Tongue (tissue), 2 donors: ENCODE data around the gene C16orf87. TPM values are rescaled to one million over a fixed set of nuclear protein-coding genes. Genes with fewer than 3 reads are reported as not detected.
A peak's percentile ranks its signal among the peaks of the same experiment; 100 is the strongest.
"Not testable (repeated sequence)": the region's sequence is repeated elsewhere in the genome, so short reads cannot be mapped to it uniquely, and the experiment has no call there.

Experiments
- DNase-seq: peaks from one replicate; pipeline ENCODE4 v3.0.0-alpha.2; 2015
- total RNA-seq: library from RNA; depleted of rRNA; stranded (reverse); fragments of >200 nt; gene quantifications from one replicate; pipeline ENCODE4 v1.2.3, GENCODE V29; 2014

The C16orf87 gene
- total RNA-seq, 1 donor from 2014 or later, result 30.9 TPM

DNA sequence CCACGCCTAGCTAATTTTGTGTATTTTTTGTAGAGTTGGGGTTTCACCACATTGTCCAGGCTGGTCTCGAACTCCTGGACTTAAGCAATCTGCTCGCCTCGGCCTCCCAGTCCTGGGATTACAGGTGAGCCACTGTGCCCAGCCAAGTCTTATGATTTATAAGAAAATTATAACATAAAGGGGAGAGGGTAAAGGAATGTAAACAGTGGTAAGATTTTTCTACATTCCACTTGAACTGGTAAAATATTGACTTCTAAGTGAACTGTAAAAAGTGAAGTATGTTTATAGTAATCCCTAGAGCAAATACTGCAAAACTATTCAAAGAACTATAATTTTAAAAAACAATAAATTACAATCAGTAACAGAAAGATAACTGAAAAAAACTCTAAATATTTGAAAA is 33.5 kb downstream of the C16orf87 start:
- no peak for DNase-seq

DNA sequence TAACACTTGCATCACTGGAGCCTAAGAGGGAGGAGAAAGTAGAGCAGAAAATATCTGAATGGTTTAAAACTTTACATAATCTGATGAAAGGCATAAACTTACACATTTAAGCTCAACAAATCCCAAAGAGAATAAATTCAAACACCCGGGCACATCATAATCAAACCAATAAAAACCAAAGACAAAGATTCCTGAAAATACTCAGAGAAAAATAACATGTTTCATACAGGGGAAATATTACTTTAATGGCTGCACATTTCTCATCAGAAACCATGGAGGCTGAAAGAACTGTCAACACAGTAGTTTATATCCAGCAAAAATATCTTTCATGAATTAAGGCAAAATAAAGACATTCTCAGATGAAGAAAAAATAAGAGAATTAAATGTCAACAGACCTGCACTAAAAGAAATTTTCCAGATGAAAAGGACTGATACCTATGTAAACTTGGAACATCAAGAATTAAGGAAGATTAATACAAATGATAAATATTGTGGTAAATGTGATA is 34.2 kb downstream of the C16orf87 start:
- no peak for DNase-seq

DNA sequence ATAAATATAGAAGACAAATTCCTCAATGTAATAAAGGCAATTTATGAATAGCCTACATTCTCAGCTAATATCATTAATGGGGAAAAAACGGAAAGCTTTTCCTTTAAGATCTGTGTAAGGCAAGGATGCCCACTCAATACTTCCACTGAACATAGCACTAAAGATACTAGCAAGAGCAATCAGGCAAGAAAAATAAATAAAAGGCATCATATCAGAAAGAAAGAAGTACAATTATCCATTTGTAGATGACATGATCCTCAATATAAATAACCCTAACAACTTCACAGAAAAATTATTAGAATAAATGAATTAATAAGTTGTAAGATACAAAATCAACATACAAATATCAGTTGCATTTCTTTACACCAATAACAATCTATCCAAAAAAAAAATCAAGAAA is 37.1 kb downstream of the C16orf87 start:
- DNase-seq, result no peak

DNA sequence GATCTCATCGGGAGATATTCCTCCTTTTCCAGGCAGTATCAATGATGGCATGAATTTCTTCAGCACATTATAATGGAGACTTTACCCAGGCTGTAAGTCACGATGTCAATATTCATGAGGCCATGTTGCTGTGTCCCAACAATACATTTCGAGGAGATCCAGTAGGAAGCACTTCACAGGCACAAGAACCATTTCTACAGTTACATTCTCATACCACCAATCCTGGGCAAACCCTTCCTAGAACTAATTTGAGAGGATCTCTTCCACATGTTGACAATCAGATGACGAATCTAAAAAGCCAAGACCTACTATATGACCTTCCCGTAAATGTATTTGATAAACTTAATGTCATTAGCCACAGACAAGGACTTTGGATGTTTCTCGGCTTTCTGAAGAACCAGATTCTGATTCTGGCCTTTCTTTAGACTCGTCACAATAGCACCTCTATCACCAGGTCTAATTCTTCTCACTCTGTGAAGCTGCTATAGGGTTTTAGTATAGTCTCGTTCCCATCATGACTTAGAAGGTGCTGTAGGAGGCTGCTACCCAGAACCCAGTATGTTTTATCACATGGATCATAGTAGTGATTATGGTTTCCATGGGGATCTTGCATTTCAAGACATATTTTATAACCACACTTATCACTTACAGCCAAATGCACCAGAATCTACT is 40.2 kb downstream of the C16orf87 start:
- peak; percentile 3 for DNase-seq

DNA sequence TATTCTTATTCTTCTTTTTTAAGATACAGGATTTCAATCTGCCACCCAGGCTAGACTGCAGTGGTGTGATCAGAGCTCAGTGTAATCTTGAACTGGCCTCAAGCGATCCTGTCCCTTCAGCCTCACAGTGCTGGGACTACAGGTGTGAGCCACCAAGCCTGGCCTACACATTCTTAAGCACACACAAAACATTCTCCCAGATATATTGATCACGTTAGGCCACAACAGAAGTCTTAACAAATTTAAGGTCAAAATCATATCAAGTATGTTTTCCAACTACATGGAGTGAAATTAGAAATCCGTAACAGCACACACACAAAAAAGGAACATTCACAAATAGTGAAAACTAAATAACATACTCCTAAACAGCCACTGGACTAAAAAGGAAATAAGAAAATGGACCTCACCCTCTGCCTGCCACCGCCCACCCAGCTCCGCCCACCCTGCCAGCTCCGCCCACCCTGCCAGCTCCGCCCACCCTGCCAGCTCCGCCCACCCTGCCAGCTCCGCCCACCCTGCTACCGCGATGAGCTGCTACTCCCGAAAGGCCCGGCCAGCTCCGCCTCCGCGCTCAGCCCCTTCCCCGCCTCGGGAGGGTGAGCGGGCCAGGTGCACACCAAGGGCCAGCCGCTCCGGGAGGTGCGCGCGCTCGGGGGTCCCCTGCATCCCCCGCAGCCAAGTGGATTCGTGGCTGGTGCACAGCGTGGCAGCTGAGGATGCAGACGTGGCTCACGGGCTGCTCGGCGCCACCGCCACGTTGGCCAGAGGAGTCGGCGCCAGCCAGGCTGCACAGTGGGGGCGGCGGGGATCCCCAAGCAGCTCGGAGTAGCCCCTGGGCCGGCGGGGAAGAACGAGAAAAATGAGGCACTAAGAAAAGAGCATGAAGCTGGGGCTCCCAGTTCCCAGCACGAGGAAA is 41.2 kb downstream of the C16orf87 start:
- peak; percentile 45 for DNase-seq

DNA sequence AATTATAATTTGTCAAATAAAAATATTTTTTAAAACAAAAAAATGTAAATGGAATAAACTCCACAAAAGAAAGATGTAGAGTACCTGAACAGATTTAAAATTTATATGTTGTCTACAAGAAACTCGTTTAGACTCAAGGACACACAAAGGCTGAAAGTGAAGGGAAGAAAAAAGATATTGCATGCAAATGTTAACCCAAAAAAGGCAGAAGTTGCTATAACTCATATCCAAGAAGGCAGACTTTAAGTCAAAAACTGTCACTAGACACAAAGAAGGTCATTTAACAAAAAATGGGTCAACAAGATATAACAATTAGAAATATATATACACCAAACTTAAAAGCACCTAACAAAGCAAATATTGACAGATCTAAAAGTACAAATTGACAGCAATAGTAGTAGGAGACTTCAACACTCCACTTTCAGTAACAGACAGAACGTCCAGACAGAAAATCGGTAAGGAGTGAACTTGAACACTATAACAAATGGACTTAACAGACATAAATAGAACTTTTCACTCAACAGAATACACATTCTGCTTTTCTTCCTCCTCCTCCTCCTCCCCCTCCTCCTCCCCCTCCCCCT is 42.0 kb downstream of the C16orf87 start:
- DNase-seq, result no peak

DNA sequence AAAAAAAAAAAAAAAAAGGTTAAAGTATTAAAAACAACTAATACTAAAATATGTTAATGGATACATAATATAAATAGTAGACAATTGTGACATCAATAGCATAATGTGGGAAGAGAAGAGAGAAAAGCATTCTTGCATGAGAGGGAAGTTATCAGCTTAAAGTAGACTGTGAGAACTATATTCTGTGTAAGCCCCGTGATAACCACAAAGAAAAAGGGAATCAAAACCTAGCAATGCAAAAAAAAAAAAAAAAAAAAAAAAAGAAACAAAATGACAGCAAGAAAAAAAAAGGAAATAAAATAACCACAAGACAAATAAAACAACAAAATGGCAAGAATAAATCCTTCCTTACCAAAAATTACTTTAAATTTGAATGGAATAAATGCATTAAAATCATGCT is 43.1 kb downstream of the C16orf87 start:
- DNase-seq, result no peak

DNA sequence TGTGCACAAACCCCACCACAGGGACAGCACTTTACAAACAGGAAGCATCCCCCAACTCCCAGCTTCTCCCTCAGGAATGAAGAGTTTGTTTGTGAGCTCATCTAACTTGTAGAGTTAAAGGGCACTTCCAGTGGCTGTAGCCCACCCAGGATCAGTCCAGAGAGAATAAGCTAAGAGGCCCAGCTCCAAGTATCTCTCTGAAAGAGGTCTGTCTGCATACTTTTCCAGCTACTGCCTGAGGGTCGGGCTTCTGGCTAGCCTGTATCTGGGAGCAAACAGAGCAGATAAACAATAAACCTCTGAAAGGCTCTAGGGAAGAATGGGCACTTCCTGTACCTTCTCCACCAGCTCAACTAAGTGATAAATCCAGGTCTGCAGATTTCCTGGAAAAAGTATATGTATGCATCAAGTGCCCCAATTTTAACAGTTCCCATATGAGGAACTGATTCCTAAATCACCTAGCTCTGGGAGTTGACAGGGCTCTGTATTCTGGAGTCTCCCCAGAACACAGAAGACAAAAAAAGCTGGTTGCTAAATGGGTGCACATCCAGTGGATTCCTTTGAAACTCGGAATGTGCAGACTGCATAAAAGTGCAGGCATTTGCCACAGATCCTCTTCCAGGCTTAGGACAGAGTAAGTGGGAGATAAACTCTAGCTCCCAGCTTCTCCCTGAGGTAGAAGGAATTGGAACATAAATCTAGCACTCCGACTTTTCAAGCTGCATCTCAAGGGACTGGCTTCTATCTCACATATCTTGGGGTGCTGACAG is 45.7 kb downstream of the C16orf87 start:
- DNase-seq, result no peak

DNA sequence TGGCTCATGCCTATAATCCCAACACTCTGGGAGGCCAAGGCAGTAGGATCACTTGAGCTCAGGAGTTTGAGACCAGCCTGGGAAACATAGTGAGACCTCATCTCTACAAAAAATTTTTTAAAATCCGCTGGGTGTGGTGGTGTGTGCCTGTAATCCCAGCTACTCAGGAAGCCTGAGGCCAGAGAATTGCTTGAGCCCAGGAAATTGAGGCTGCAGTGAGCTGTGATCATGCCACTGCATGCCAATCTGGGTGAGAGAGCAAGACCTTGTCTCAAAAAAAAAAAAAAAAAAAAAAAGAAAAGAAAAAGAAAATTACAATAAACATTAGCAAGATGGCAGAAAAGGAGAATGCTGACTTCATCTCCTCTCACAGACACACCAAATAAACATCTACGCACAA is 46.4 kb downstream of the C16orf87 start:
- DNase-seq, result not testable (repeated sequence)

DNA sequence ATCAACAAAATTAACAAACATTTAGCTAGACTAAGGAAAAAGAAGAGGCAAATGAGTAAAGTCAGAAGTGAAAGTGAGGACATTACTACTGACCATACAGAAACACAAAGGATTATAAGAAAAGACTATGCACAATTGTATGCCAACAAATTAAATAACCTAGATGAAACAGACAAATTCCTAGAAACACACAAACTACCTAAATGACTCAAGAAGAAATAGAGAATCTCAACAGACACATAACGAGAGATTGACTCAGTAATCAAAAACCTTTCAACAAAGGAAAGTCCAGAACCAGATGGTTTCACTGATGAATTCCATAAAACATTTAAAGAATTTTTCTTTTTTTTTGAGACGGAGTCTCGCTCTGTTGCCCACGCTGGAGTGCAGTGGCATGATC is 47.2 kb downstream of the C16orf87 start:
- DNase-seq, result no peak

DNA sequence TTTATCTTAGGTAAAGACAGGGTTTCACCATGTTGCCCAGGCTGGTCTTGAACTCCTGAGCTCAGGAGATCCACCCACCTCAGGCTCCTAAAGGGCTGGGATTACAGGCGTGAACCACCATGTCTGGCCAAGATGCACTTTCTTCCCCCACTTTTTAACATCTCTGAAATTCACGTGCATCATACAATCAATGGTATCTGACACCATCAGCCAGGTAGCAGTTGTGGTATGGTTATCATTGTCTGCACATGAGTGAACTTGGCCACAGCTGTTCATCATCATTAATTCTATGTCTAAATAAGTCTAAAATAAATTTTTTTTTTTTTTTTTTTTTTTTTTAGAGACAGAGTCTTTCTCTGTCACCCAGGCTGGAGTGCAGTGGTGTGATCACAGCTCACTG is 48.7 kb downstream of the C16orf87 start:
- DNase-seq, result no peak

DNA sequence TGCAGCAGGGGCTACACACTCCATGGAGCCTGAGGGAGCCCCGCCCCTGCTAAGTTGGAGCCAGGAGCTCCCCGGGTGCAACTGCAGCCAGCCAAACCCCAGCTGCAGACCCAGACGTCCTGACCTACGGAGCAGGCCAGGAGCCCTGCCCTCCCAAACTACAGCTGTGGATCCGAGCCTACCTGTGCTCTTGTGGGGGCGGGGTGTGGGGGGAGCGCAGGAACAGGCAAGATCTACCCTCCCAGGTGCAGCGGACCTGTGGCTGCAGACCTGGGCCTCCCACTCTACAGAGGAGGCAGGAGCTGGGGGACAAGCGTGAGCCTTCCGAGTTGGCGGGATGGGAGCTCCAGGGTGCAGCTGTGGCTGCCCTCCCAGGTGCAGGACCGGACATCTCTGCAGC is 53.2 kb downstream of the C16orf87 start:
- no peak for DNase-seq

DNA sequence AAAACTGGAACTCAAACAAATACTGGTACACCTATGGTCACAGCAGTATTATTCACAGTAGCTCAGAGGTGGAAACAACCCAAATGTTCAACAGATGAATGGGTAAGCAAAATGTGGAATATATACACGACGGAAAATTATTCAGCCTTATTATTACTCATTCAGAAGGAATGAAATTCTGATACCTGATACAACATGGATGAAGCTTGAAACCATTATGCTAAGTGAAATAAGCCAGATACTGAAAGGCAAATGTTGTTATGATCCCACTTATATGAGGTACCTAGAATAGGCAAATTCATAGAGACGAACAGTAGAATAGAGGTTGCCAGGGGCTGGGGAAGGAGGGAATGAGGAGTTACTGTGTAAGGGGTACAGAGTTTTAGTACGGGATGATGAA is 55.8 kb downstream of the C16orf87 start:
- DNase-seq, result no peak

DNA sequence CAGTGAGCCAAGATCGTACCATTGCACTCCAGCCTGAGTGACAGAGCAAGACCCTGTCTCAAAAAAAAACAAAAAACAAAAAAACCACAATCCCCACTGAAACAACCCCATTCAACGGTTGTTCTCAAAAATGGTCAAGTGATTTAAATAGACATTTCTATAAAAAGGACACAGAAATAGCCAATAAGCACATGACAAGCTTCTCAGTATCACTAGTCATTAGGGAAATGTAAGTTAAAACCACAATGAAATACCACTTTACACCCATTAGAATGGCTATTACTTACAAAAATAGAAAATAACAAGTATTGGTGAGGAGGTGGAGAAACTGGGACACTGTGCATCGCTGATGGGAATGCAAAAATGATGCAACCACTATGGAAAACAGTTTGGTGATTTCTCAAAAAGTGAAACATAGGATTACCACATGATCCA is 56.2 kb downstream of the C16orf87 start:
- DNase-seq, result no peak

DNA sequence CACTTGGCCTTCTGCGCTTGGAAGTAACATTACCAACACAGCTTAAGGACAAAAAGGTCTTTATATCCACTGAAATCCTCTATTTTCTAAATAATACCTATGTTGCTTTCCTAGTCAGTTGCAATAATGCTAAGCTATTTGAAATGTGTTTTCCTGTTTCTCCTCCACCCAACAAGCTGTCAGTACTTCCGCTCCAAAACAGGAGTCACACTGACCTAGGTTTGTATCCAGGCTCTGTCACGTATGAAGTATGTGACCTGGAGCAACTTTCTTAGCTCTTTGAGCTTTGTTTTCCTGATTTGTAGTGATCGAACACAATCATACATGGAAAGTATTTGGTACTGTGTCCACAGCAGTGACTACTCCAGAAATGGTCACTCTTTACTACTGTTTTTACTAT is 58.5 kb downstream of the C16orf87 start:
- DNase-seq, result no peak

DNA sequence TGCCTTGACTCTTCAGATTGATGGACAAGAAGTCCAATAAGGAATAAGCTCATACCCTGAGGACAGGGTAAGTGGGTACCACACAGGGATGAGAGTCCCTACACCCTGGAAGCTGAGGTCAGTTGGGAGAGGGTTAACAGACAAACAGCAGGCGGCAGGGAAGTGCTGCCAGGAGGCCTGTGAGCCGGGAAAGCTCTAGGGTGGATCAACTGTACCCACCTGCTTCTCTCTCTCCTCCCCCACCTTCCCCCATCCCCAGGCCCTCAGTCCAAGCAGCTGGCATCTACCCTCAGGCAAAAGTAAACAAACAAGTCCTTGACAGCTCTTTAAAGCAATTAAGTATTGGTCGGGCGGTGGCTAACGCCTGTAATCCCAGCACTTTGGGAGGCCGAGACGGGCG is 62.2 kb downstream of the C16orf87 start:
- DNase-seq, result peak; percentile 73

DNA sequence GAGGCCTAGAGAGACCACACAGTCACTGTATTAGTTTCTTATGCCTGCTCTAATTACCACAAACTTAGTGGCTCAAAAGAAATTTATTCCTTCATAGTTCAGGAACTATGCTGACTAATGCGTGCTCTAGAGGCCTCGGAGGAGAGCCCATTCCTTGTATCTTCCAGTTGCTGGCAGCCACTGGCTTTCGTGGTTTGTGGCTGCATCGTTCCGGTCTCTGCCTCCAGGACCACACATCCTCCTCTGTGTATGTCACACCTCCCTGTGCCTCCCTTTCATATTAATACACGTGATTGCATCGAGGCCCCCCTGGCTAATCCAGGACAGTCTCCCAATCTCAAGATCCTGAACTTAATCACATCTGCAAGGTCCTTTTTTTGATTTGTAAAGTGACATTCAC is 65.9 kb downstream of the C16orf87 start:
- DNase-seq, result no peak

DNA sequence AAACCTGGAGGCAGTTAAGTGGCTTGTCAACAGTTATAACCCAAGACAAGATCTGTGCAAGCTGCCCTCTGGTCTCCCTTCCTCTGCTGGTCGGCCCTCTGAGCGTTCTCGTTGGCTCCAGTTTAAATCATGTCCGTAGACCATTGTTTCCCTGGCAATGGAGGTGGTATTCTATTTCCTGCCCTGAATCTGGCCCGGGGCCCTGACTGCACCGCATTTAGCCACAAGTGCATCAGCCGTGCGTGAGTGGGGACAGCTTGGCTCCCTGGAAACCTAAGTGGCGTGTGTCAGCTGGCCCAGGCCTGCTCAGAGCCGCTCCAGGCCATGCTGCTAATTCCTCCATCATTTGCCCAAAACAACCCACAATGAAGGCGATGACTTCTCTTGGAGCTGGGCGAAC is 67.8 kb downstream of the C16orf87 start:
- peak; percentile 75 for DNase-seq

DNA sequence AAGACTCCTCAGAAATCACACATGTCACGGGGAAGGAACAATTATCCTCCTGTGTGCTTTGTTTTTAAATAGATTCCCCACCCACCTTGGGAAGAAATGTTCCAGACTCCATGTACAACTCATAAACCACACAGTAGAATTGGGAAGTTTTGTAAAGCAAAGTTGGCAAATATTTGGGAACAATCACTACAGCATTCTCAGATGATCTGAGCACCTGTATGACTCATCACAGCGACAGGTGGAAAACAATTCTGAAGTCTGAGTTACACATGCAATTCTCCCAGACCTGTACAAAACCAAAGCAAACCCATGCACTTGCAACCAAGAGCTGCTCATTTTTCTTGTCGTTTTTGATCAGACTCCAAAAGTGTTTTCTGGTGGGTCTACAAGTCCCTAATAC is 68.4 kb downstream of the C16orf87 start:
- DNase-seq, result peak; percentile 14

DNA sequence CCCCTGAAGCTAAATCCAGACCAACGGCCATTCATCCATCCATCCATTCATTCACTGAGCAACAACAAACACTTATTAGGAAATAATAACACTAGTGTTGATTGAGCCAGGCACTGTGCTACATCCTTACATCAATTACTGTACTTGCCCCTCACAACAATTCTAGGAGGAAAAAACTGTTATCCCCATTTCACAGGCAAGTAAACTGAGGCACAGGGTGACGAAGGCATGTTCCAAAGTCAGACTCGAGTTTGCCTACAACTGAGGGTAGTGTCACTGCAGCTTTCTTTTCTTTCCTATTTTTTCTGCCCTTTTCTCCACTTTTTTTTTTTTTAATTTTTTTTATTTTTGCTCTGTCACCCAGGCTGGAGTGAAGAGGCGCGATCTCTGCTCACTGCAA is 71.7 kb downstream of the C16orf87 start:
- no peak for DNase-seq

DNA sequence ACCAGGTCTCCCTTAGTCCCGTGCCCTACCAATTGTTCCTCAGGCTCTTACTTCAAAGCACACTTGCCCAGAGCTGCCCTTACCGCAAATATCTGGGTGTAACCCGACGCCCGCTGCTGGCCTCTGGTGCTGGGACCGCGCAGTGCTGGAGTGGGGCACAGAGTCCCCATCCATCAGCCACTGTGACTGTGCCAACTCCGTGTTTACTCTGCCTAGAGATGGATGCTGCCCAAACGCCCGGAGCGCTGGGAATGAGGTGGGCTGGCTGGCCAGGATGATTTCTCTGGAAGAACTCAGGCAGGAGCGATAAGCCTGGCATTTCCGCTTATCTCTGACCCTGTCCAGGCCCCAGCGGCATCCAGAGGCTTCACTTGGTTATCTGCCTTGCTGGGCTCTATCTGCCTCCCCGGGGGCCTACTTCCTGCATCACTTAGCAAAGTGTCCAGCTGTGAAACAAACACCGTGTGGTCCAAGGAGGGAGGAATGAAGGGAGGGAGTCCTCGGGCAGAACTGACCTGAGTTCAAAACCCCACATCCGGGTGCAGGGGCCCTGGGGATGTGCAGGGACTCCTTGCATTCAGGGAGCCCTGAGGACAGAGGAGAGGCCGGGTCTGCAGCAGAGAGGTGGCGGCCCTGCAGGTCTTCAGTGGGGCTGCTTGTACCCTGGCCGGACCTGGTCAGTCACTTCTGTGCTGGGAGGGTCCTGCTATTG is 73.5 kb downstream of the C16orf87 start:
- peak; percentile 71 for DNase-seq

DNA sequence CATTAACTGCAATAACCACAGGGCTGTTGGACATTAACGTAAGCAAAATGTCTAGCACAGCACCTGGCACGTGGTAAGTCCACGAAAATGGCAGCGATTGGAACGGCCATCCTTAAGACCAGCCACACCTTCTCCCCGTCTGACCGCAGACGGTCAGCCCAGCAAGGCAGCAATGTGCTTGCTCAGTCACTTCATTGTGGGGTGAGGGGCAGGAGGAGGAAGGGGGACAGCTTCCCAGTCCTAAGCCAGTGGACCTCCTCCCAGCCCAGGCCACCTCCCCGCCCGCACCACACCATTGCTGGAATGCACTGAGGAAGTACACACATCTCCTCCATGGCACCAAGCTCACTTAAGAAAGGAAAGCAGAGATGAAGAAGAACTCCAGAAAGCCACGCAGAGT is 74.2 kb downstream of the C16orf87 start:
- no peak for DNase-seq
